RWPE2 (cell line): Measurements from ENCODE around the gene MIDN.
"Not testable (repeated sequence)": the region's sequence is repeated elsewhere in the genome, so short reads cannot be mapped to it uniquely, and the experiment has no call there.

ENCODE experiments used
- ATAC-seq: fragments of 200-7000 bp; cut with Tn5 transposase; 3 replicates; pipeline ENCODE4 v1.9.1; 2021; ENCODE audit warnings: low read depth
- DNase-seq: peaks from one replicate; pipeline ENCODE4 v3.0.0-alpha.2; 2020; ENCODE audit warnings: low spot score
- H3K27ac ChIP-seq: fragments of 450-650 bp; 2 replicates; pipeline ENCODE4 v1.5.1; 2017; ENCODE audit warnings: mild to moderate bottlenecking; ENCODE audit not compliant: poor library complexity, severe bottlenecking
- H3K27me3 ChIP-seq: fragments of 250-450 bp; sonication (Bioruptor Pico); 2 replicates; pipeline ENCODE4 v1.5.1; 2021; ENCODE audit warnings: mild to moderate bottlenecking, moderate library complexity; ENCODE audit not compliant: insufficient read depth, poor library complexity, severe bottlenecking
- H3K36me3 ChIP-seq: fragments of 250-450 bp; sonication (Bioruptor Pico); 2 replicates; pipeline ENCODE4 v1.5.1; 2020; ENCODE audit warnings: low read depth, mild to moderate bottlenecking, moderate library complexity
- H3K4me1 ChIP-seq: fragments of 250-450 bp; sonication (Bioruptor Pico); 2 replicates; pipeline ENCODE4 v1.5.1; 2021; ENCODE audit warnings: mild to moderate bottlenecking, moderate library complexity; ENCODE audit not compliant: insufficient read depth, poor library complexity, severe bottlenecking
- H3K4me3 ChIP-seq: fragments of 250-450 bp; sonication (Bioruptor Pico); 2 replicates; pipeline ENCODE4 v1.5.1; 2021; ENCODE audit warnings: mild to moderate bottlenecking, moderate library complexity; ENCODE audit not compliant: severe bottlenecking
- H3K9me3 ChIP-seq: fragments of 250-450 bp; sonication (Bioruptor Pico); 2 replicates; pipeline ENCODE4 v1.5.1; 2021; ENCODE audit warnings: mild to moderate bottlenecking, moderate library complexity; ENCODE audit not compliant: severe bottlenecking
- TF ChIP-seq, protein P1 (sequence below): fragments of 450-650 bp; IDR thresholded peaks from one replicate; pipeline ENCODE4 v1.5.1; 2017; ENCODE audit warnings: mild to moderate bottlenecking, moderate library complexity; ENCODE audit not compliant: poor library complexity, severe bottlenecking

Gene MIDN

DNA sequence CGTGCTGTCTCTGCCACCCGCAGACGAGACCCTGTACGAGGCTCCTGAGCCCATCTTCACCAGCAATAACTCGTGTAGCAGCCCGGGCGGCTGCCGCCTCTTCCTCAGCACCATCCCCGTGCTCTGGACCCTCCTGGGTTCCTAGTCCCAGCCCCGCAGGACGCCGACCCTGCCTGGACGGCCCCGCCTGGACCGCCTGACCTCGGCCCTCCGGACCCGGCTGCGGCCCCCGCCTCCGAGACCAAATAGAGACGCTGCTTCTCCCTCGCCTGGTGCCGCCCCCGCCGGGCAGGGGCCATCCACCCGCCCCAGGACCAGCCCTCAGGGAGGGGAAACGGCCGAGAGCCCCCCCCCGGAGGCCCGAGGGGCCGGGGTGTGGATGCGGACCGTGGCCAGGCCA, 51.4 kb downstream of the MIDN start:
- no peak overlapping the region for H3K27ac ChIP-seq
- DNase-seq (no peak), ATAC-seq (no peak)
- H3K27me3 ChIP-seq, result peaks cover under 1% of the 10 kb centered on the region
- H3K4me3 ChIP-seq, result no peak overlapping the region
- no peaks in the 10 kb centered on the region for H3K9me3 ChIP-seq
- no peaks in the 10 kb centered on the region for H3K4me1 ChIP-seq
- TF ChIP-seq, protein P1, sequence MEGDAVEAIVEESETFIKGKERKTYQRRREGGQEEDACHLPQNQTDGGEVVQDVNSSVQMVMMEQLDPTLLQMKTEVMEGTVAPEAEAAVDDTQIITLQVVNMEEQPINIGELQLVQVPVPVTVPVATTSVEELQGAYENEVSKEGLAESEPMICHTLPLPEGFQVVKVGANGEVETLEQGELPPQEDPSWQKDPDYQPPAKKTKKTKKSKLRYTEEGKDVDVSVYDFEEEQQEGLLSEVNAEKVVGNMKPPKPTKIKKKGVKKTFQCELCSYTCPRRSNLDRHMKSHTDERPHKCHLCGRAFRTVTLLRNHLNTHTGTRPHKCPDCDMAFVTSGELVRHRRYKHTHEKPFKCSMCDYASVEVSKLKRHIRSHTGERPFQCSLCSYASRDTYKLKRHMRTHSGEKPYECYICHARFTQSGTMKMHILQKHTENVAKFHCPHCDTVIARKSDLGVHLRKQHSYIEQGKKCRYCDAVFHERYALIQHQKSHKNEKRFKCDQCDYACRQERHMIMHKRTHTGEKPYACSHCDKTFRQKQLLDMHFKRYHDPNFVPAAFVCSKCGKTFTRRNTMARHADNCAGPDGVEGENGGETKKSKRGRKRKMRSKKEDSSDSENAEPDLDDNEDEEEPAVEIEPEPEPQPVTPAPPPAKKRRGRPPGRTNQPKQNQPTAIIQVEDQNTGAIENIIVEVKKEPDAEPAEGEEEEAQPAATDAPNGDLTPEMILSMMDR, result no peak
- H3K36me3 ChIP-seq, result no peaks in the 10 kb centered on the region

DNA sequence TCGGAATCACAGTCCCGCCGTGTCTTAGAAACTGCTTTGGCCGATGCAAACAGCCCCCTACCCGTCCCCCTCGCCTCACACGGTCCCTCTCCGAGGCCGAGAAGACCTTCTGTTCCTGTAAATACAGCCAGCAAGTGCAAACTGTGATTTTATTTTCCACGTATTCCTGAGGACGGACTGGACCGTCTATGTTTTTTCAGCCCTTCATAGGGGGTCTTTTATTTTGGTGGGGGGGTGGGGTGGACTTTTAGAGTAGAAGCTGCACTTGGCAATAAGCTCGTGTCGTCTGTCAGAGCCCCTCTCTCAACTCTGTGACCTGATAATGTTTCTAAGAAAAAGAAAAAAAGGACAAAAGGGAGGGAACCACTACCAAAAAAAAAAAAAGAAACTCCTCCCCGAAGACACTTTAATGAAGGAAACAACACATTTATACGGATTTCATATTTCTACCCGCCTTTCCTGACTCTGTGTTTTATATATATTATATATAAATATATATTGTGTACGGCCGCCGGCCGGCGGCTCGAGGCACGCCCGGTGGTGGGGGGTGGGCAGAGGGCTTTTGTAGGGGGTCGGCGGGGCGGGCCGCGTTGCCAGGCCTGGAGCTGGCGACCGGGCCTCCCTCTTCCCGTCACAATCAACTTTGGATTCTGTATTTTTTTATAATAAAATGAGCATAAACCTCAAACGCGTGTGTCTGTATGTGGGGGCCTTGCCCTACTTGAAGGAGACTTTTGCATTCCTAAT, 52.5 kb downstream of the MIDN start:
- ATAC-seq, result no peak
- no peaks in the 10 kb centered on the region for H3K9me3 ChIP-seq
- TF ChIP-seq, protein P1, result no peak
- H3K27ac ChIP-seq, result no peak overlapping the region
- no peaks in the 10 kb centered on the region for H3K4me1 ChIP-seq
- no peaks in the 10 kb centered on the region for H3K36me3 ChIP-seq
- no peak for DNase-seq
- H3K4me3 ChIP-seq, result no peak overlapping the region
- no peaks in the 10 kb centered on the region for H3K27me3 ChIP-seq

DNA sequence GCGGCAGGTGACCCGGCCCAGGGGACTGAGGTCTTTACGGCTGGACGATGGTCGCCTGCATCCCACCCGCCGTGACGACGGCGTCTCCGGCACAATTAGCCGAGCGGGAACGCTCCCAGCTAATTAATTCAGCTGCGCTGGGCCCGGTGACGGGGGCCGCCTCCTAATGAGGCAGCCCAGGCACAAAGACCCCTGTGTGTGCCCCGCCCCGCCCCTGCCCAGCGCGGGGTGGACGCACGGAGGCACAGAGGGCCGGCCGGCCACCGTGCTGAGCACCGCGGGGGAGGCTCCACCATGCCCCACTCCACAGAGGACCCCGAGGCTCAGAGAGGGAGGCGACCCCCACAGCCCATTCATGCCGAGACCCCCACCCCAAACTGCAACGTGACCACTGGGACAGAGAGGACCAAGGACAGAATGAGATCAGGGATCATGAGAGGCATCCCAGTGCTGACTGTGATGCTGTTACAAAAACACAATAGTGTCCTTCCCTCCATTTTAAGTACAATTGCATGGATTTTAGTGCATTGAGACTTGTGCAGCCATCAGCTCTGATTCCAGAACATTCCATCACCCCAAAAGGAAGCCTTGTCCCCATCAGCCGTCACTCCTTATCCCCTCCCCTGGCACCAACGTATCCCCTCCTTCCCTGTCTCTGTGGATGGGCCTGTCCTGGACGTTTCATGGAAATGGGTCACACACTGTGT, 54.3 kb downstream of the MIDN start:
- ATAC-seq (no peak), DNase-seq (no peak)
- Histone ChIP-seq H3K4me1 (no peaks in the 10 kb centered on the region), H3K4me3 (no peak overlapping the region), H3K27ac (no peak overlapping the region), H3K27me3 (no peaks in the 10 kb centered on the region), H3K36me3 (no peaks in the 10 kb centered on the region), H3K9me3 (no peaks in the 10 kb centered on the region)
- TF ChIP-seq, protein P1, result no peak

DNA sequence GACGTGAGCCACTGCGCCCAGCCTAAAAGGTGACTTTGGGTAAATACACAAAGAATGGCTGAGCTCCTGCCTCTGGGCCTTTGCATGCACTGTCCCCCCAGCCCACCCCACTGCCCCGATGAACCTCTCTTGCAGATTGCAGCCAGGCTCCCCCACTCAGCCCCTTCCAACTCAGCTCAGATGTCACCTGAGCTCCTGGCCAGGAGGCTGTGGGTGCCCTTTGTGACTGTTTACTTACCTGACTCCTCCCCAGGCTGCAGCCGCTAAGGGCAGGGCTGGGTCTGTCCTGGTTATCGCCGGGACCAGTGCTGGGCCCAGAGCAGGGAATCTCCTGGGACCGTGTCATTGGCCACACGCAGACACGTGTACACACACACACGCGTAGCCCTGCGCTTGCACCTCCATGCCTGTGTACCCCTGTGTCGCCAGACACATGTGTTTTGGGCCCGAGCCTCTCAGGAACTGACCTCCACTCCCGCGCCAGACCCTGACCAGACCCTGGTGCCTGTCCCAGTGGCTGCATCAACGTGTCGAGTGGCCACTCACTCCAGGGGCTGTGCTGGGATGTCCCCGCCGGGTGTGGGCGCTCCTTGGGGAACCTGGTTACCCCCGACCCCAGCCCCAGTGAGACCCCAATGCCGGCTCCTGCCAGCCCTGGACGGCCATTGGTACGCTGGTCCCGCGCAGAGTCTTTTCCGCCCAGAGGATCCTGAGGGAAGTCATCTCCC, 56.0 kb downstream of the MIDN start:
- ATAC-seq (no peak), DNase-seq (no peak)
- H3K27me3 ChIP-seq, result no peaks in the 10 kb centered on the region
- TF ChIP-seq, protein P1, result no peak
- no peak overlapping the region for H3K27ac ChIP-seq
- H3K4me3 ChIP-seq, result no peak overlapping the region
- H3K9me3 ChIP-seq, result no peaks in the 10 kb centered on the region
- H3K4me1 ChIP-seq, result no peaks in the 10 kb centered on the region
- H3K36me3 ChIP-seq, result no peaks in the 10 kb centered on the region

DNA sequence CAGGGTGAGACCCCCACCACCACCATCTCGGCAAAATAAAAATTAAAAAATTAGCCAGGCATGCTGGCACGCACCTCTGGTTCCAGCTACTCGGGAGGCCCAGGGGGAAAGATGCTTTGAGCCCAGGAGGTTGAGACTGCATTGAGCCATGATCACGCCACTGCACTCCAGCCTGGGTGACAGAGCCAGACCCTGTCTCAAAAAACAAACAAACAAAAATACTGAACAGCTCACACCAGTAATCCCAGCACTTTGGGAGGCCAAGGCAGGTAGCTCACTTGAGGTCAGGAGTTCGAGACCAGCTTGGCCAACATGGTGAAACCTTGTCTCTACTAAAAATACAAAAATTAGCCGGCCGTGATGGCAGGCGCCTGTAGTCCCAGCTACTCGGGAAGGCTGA, 57.0 kb downstream of the MIDN start:
- not testable (repeated sequence) for DNase-seq, H3K27me3 ChIP-seq, H3K9me3 ChIP-seq, H3K36me3 ChIP-seq, H3K4me1 ChIP-seq, H3K27ac ChIP-seq, H3K4me3 ChIP-seq, ATAC-seq
